Keratinocyte (primary cell): Measurements from ENCODE around the gene PLAAT5. TPM values are rescaled to one million over a fixed set of nuclear protein-coding genes. Genes with fewer than 3 reads are reported as not detected.

Experiments
- DNase-seq: peaks from one replicate; pipeline ENCODE4 v3.0.0-alpha.2; 2011; ENCODE audit warnings: low read depth, missing footprints, low spot score
- FAIRE-seq: peaks from 2 replicates; lab custom pipeline; 2011; peaks lifted over from hg19 to GRCh38; lab: Jason Lieb, UNC
- H2AFZ ChIP-seq: 2 replicates; pipeline ENCODE4 v1.6.0; 2012; ENCODE audit warnings: low read length, control low read depth, inconsistent platforms; ENCODE audit not compliant: control insufficient read depth
- H3K27ac ChIP-seq: 2 replicates; pipeline ENCODE4 v1.5.1; 2011; ENCODE audit warnings: low read length; ENCODE audit not compliant: control insufficient read depth, insufficient read depth
- H3K27me3 ChIP-seq: 3 replicates; pipeline ENCODE4 v1.6.0; 2011; ENCODE audit warnings: low read length; ENCODE audit not compliant: control insufficient read depth, insufficient read depth; ENCODE audit errors: extremely low read depth
- H3K36me3 ChIP-seq, 2 experiments: 2 replicates in 1 of 2; 3 replicates in 1 of 2; pipeline ENCODE4 v1.5.1; 2011; ENCODE audit warnings: low read length in 2 of 2, mild to moderate bottlenecking in 1 of 2; ENCODE audit not compliant: control insufficient read depth in 2 of 2, insufficient read depth in 2 of 2; ENCODE audit errors: extremely low read depth in 1 of 2
- H3K4me1 ChIP-seq: 3 replicates; pipeline ENCODE4 v1.5.1; 2011; ENCODE audit warnings: low read length; ENCODE audit not compliant: control insufficient read depth, insufficient read depth; ENCODE audit errors: extremely low read depth
- H3K4me2 ChIP-seq: 3 replicates; pipeline ENCODE4 v1.6.0; 2011; ENCODE audit warnings: low read depth, low read length; ENCODE audit not compliant: control insufficient read depth, insufficient read depth; ENCODE audit errors: extremely low read depth
- H3K4me3 ChIP-seq, 3 experiments: fragments of 200-600 bp in 1 of 3; sonication (generic) in 1 of 3; 2 replicates in 2 of 3; 3 replicates in 1 of 3; pipeline ENCODE4 v1.5.1; 2011 to 2016; ENCODE audit warnings: low read length in 3 of 3, mild to moderate bottlenecking in 3 of 3, control low read depth in 2 of 3, inconsistent platforms in 1 of 3, low read depth in 1 of 3, mixed read lengths in 1 of 3, mixed run types in 1 of 3, moderate library complexity in 1 of 3; ENCODE audit not compliant: control insufficient read depth in 2 of 3, insufficient read depth in 2 of 3; ENCODE audit errors: extremely low read depth in 1 of 3
- H3K79me2 ChIP-seq: 2 replicates; pipeline ENCODE4 v1.6.0; 2012; ENCODE audit warnings: low read length; ENCODE audit not compliant: control insufficient read depth, insufficient read depth
- H3K9ac ChIP-seq: 3 replicates; pipeline ENCODE4 v1.6.0; 2011; ENCODE audit warnings: low read length; ENCODE audit not compliant: control insufficient read depth, insufficient read depth; ENCODE audit errors: extremely low read depth
- H3K9me1 ChIP-seq: 3 replicates; pipeline ENCODE4 v1.6.0; 2011; ENCODE audit warnings: low read length; ENCODE audit not compliant: control insufficient read depth, insufficient read depth; ENCODE audit errors: extremely low read depth
- H3K9me3 ChIP-seq: 2 replicates; pipeline ENCODE4 v1.5.1; 2012; ENCODE audit warnings: low read depth, low read length; ENCODE audit not compliant: control insufficient read depth
- H4K20me1 ChIP-seq: 3 replicates; pipeline ENCODE4 v1.6.0; 2011; ENCODE audit warnings: low read length; ENCODE audit not compliant: control insufficient read depth, insufficient read depth; ENCODE audit errors: extremely low read depth
- CTCF ChIP-seq, 3 experiments: IDR thresholded peaks in 1 of 3; conservative IDR thresholded peaks in 1 of 3; optimal IDR thresholded peaks in 1 of 3; 2 replicates in 2 of 3; 3 replicates in 1 of 3; pipeline versions ENCODE3 to v1.5.1; 2011; ENCODE audit warnings: low read length in 3 of 3, mild to moderate bottlenecking in 3 of 3, moderate library complexity in 2 of 3, control low read depth in 1 of 3, inconsistent platforms in 1 of 3; ENCODE audit not compliant: insufficient read depth in 2 of 3; ENCODE audit errors: extremely low read depth in 1 of 3
- EZH2 ChIP-seq: IDR thresholded peaks from one replicate; pipeline ENCODE4 v1.6.1; 2012; ENCODE audit warnings: inconsistent platforms, mild to moderate bottlenecking, low read length, moderate library complexity
- dilution Hi-C: fragments of 300-500 bp; cut with MboI; formaldehyde crosslinking; loops from one replicate; pipeline ENCODE4 v1.7.0; 2020; ENCODE audit warnings: low sequenced_read_pairs; ENCODE audit not compliant: extremely low pct_ligation_motif_present
- polyA plus RNA-seq, 5 experiments: library from polyadenylated mRNA; depleted of rRNA in 3 of 5; stranded (reverse) in 3 of 5; stranded (forward) in 1 of 5; unstranded in 1 of 5; fragments of >200 nt; gene quantifications; 1 replicate in 1 of 5; 2 replicates in 3 of 5; 3 replicates in 1 of 5; pipeline versions ENCODE4 v1.2.1 to v1.2.3, GENCODE V29; 2011 to 2012; ENCODE audit warnings: missing spikeins in 2 of 5, low read depth in 1 of 5, low replicate concordance in 1 of 5

PLAAT5 gene
- polyA plus RNA-seq, 1 donor (not counting 4 experiments of a cell fraction or from before 2014, with no cell fraction given): not detected

GRCh38 chr11:63489879-63490278 is 1.1 kb downstream of the PLAAT5 start:
- H3K9me1 ChIP-seq: no peaks in the 10 kb centered on the region
- FAIRE-seq (no peak), DNase-seq (no peak)
- no peak overlapping the region for H3K4me3 ChIP-seq
- H3K27ac ChIP-seq: no peak overlapping the region
- dilution Hi-C loops: no loop called here
- H2AFZ ChIP-seq: no peak overlapping the region
- no peaks in the 10 kb centered on the region for H3K36me3 ChIP-seq
- H3K27me3 ChIP-seq: peaks cover 33% of the 10 kb centered on the region
- no peaks in the 10 kb centered on the region for H3K9me3 ChIP-seq
- no peak overlapping the region for H3K4me2 ChIP-seq
- no peaks in the 10 kb centered on the region for H3K79me2 ChIP-seq
- no peak overlapping the region for H3K9ac ChIP-seq
- no peaks in the 10 kb centered on the region for H4K20me1 ChIP-seq
- peaks cover 5% of the 10 kb centered on the region for H3K4me1 ChIP-seq
- no peak for TF ChIP-seq CTCF (optimal IDR thresholded peaks at IDR 0.05 in 1 of 3, IDR thresholded peaks at IDR 0.05 in 1 of 3, conservative IDR thresholded peaks at IDR 0.05 in 1 of 3; ENCODE audit: extremely low read depth in 1 of 3, insufficient read depth in 2 of 3, low read length in 3 of 3)
- TF ChIP-seq EZH2: no peak

- Histone ChIP-seq H3K9me1 (no peaks in the 10 kb centered on the region), H3K4me1 (peaks cover 5% of the 10 kb centered on the region), H3K79me2 (no peaks in the 10 kb centered on the region), H3K4me3 (no peak overlapping the region), H3K27ac (no peak overlapping the region), H3K4me2 (no peak overlapping the region), H3K27me3 (peaks cover 33% of the 10 kb centered on the region), H3K9ac (no peak overlapping the region), H4K20me1 (no peaks in the 10 kb centered on the region), H2AFZ (no peak overlapping the region), H3K36me3 (no peaks in the 10 kb centered on the region), H3K9me3 (no peaks in the 10 kb centered on the region)
- FAIRE-seq: no peak
- dilution Hi-C loops: no loop called here
- DNase-seq: no peak
- TF ChIP-seq EZH2 (no peak), CTCF (optimal IDR thresholded peaks at IDR 0.05 in 1 of 3, IDR thresholded peaks at IDR 0.05 in 1 of 3, conservative IDR thresholded peaks at IDR 0.05 in 1 of 3; ENCODE audit: extremely low read depth in 1 of 3, insufficient read depth in 2 of 3, low read length in 3 of 3) (no peak)
These were observed 2.2 kb downstream of the PLAAT5 start for GRCh38 chr11:63488789-63489188.
